Germinal center (tissue), 1 donor: ENCODE data around the gene DDX56.
"Not testable (repeated sequence)": the region's sequence is repeated elsewhere in the genome, so short reads cannot be mapped to it uniquely, and the experiment has no call there.

ENCODE experiments used
- DNase-seq: peaks from one replicate; pipeline ENCODE4 v3.0.0; 2012; ENCODE audit warnings: mixed read lengths, low spot score

Gene DDX56

DNA sequence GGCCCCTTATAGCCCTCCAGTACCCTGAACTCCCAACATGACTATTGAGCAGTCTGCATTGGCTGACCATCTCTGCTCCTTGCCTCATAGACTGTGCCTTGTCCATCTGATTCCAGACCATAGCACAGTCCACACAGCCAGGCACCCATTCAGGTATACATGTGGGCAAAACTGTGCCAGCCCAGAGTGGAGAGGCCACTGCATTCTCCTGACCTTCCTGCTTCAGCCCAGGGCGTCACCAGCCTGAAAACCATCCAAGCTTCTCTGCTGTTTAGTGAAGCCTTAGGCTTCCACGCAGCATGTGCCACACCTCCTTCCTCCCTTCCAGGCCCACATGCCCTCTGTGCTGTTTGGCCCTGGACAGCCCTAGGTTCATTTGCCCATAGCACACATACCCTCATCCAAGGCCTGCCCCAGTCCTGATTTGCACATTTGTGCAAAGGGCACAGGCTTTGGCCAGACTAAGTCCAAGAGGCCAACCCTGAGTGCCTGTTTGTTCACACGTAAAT, 10.5 kb downstream of the DDX56 start:
- DNase-seq = no peak

- not testable (repeated sequence) for DNase-seq
These were observed 11.1 kb downstream of the DDX56 start for GRCh38 chr7:44562622-44562962.

- no peak for DNase-seq
These were observed 11.6 kb downstream of the DDX56 start for GRCh38 chr7:44561962-44562621.

DNA sequence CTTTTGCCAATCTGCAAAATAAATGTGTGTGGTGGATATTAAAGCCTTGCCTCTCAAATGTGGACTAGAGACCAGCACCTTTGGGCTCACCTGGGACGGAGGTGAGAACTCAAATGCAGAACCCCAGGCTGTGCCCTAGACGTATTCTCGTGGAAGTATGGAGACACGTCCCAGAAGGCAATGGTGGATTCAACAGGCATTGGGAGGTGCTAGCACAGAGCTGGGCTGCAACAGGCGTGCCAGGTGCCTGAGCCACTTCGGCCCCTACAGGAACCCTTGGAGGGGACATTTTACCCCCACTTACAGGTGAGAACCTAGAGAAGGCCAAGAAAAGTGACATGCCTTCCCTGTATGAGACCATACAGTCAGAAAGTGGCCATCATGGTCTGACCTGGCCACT, 12.2 kb downstream of the DDX56 start:
- DNase-seq = no peak

GRCh38 chr7:44559485-44559884, 14.2 kb downstream of the DDX56 start:
- DNase-seq = no peak

GRCh38 chr7:44557485-44557884, 16.2 kb downstream of the DDX56 start:
- no peak for DNase-seq

- DNase-seq = no peak
These were observed 18.4 kb downstream of the DDX56 start for GRCh38 chr7:44555350-44555749.

- DNase-seq = not testable (repeated sequence)
These were observed 21.2 kb downstream of the DDX56 start for GRCh38 chr7:44552473-44553005.

DNA sequence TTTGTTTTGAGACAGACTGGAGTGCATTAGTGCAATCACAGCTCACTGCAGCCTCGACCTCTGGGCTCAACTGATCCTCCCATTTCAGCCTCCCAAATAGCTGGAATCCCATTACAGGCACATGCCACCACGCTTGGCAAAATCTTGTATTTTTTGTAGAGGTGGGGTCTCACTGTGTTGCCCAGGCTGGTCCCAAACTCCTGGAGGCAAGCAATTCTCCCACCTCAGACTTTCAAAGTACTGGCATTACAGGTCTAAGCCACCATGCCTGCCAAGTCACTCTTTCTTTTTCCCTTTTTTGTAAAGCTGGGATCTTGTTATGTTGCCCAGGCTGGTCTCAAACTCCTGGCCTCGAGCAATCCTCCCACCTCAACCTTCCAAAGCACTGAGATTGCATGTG, 24.3 kb downstream of the DDX56 start:
- no peak for DNase-seq

DNA sequence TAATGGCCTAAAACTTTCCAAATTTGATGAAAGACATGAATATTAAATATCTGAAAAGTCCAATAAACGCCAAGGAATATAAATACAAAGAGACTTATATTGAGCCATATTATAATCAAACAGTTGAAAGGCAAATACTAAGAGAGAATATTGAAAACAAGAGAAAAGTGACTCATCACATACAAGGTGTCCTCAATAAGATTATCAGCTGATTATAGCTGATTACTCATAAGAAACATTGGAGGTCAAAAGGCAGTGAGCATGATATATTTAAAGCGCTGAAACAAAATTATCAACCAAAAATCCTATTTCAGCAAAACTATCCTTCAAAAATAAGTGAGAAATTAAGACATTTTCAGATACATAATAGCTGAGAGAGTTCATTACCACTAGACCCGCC, 24.8 kb downstream of the DDX56 start:
- no peak for DNase-seq

GRCh38 chr7:44547536-44548231, 26.0 kb downstream of the DDX56 start:
- no peak for DNase-seq

GRCh38 chr7:44541876-44542610, 31.7 kb downstream of the DDX56 start:
- DNase-seq = no peak

DNA sequence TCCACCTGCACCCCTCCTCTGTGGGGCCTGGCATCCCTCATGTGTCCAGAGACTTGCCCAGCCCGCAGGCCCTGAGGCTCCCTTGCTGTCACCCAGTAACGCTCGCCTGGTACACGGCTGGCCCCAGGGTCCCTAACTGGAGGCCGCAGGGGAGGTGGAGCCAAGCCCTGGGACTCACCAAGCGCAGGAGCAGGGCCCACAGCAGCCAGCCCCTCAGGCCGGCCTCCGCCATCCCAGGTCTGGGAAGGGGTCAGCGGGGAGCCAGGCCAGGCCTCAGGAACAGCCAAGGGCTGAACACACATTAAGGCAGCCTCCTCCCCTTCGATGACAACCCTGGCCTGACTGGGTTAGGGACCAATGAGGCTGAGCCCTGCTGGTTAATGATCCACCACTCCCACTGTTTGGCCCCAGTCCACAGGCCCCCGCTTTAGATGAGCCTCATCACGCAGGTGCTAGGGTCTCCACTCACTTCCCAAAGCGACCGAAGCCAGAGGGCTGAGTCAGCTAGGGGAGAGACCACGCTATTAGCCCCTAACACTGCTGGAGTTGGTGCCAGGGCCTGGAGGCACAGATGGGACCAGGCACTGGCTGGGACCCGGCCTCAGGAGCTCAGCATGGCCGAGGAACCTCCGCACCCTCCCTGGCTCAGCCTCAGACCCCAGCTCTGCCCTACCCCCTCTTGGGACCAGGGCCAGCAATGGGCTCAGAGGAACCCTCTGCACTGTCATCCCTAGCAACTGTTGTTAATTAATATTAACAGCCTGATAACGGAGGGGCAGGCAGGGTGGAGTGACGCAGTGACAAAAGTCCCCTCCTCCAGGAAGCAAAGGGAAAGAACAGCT, 32.5 kb downstream of the DDX56 start, which contains the start of gene NPC1L1:
NPC1L1 (minus strand) TSS at position 303 of the 842 bp plus-strand sequence; CDS start at position 232, 71 bp downstream.
- DNase-seq = no peak

GRCh38 chr7:44540592-44541027, 33.1 kb downstream of the DDX56 start:
- no peak for DNase-seq

DNA sequence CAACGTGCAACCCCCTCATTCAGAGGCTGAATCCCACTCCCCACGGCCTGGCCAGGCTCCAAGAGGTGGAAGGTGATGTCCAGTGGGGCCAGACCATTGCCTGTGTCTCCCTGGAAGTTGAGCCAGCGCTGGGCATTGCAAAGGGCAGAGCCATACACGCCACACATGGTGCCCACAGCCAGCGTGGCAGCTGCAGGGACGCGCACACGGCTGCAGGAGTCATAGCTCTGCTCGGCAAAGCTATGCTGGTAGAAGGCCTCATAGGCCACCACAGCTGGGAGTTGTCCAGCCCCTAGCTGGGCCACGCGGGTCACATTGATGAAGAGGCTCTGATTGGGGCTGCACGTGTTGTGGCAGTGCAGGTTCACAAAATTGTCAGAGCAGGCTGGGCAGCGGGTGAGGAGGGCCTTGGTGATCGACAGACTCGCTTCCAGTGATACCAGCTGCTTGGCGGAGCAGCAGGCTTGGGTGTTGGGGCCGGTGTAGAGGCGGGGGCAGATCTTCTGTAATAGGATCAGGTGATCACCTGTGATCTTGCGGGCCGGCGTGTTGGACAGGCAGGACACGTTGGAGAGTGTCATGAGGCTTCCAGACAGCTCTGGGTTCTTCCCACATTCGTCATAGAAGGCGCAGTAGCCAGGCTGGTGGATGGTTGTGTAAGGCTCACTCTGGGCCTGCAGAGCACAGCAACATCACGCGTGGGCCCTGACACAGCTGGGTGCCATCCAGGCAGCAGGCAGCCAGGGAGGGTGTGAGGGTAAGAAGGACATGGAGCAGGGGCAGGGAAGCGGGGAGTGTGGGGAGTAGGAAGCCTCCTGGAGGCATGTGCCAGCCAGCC, 33.8 kb downstream of the DDX56 start:
- DNase-seq = no peak

GRCh38 chr7:44538798-44539668, 34.7 kb downstream of the DDX56 start:
- no peak for DNase-seq

DNA sequence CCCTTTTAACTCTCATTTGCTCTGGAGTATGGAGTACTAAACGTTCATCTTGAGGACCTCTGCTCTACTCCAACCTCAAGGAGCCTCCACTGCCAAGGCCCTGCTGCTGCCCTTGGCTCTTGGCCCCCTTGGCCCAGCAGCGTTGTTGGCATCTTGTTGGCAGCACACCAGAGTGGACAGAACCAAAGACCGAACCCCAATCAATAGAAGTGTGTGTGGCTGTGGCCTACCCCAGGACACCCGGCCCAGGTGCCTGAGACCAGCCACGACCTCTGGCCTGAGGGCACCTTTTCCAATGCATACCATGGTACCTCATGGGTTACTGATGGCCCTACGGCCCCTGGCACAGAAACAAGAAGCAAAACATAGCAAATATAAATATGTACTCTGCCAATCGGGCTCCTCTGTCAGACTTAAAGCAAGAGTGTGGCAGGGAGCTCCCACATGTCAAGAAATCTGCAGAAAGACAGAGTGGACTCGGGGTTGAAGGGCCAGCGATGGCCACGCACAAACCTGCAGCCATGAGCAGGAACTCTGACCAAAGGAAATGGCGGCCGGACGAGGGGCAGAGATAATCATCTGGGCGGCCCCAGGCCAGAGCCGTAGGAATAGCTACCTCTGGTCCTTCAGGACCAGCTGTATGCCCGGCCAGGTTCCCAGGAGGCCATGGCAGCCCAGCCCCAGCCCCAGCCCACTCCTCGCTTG, 35.5 kb downstream of the DDX56 start:
- DNase-seq = no peak

- no peak for DNase-seq
These were observed 36.3 kb downstream of the DDX56 start for GRCh38 chr7:44537442-44537841.

- no peak for DNase-seq
These were observed 37.6 kb downstream of the DDX56 start for GRCh38 chr7:44536090-44536489.
